Loucy (cell line): ENCODE results near the gene CFAP100.

Experiments used
- EZH2phosphoT487 ChIP-seq: fragments of 200-600 bp; IDR thresholded peaks from 2 replicates; pipeline ENCODE4 v1.6.1; 2018; ENCODE audit warnings: antibody characterized with exemption, mild to moderate bottlenecking, moderate library complexity, borderline replicate concordance
- TF ChIP-seq, protein P1 (sequence below): fragments of 200-600 bp; sonication (generic); conservative IDR thresholded peaks from 2 replicates; pipeline ENCODE4 v1.5.1; 2014; ENCODE audit warnings: mild to moderate bottlenecking, antibody characterized with exemption, low read length

DNA sequence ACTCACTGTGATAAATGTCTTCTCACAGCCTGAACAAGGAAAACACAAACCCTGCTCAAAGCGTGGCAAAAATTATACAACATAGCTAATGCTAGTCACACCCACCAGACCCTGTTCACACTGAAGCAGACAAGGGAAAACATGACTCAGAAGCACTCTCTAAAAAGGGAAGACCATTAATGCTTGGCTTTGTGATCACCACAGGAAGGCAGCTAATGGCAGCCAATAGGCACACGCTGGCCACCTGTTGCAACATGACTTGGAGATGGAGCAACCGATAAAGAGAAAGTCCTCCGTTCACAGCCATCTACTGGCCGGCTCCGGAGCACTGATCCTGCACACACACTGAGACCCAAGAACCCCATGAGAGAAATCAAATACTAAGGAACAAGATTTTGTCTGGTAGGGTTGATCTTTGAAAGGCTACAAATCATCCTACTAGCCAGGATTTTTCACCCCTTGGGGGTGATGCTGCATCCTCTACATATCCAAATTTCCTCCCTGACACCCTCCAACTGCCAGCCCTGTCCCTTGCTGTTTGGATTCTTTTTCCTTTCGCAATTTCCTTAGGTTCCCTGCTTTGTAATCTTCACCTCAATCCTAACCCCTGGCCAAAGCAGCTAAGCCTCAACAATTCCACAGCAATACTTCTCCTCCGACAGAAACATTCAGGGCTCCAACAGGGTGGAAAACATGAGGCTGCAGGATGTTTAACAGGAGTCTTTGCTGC, 77.7 kb downstream of the CFAP100 start:
- TF ChIP-seq, protein P1, sequence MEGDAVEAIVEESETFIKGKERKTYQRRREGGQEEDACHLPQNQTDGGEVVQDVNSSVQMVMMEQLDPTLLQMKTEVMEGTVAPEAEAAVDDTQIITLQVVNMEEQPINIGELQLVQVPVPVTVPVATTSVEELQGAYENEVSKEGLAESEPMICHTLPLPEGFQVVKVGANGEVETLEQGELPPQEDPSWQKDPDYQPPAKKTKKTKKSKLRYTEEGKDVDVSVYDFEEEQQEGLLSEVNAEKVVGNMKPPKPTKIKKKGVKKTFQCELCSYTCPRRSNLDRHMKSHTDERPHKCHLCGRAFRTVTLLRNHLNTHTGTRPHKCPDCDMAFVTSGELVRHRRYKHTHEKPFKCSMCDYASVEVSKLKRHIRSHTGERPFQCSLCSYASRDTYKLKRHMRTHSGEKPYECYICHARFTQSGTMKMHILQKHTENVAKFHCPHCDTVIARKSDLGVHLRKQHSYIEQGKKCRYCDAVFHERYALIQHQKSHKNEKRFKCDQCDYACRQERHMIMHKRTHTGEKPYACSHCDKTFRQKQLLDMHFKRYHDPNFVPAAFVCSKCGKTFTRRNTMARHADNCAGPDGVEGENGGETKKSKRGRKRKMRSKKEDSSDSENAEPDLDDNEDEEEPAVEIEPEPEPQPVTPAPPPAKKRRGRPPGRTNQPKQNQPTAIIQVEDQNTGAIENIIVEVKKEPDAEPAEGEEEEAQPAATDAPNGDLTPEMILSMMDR, result peak; percentile 33
- TF ChIP-seq EZH2phosphoT487, result no peak
